CD4-positive, alpha-beta T cell treated with Interleukin-4 for 1 hour (primary cell): ENCODE results near the gene KLHL18.
A peak's percentile ranks its signal among the peaks of the same experiment; 100 is the strongest.
"Not testable (repeated sequence)": the region's sequence is repeated elsewhere in the genome, so short reads cannot be mapped to it uniquely, and the experiment has no call there.

ENCODE experiments used
- DNase-seq, 2 donors: peaks; one replicate each; pipeline ENCODE4 v3.0.0-alpha.2; 2020 to 2022

Gene KLHL18

DNA sequence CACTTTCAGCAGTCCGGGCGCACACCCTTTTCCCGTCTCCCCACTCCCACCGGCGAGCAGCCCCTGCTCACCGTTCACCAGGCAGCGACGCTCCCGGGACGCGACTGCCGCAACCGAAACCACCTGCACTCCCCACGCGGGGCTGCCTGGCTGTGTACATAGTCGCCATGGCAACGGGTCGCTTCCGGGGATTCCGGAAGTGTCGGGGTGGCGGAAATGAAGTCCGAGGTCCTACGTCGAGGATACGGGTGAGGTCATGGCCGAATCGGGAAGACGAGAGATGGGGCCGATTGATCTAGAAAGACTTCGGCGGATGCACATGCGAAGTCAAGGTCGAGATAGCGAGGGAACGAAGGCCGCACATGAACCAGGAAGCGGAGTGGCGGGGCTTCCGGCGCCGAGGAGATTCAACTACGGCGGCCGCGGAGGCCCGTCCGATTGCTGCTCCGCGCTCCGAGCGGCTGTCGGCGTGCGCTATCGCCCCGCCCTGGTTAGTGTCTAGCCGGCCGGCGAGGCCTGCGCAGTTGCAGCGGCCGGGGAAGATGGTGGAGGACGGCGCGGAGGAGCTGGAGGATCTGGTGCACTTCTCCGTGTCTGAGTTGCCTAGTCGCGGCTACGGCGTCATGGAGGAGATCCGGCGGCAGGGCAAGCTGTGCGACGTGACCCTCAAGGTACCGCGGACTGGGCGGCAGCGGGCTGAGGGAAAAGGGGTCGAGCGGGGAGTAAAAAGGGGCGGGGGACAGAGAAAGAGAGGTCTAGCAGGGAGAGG, at the start of gene KLHL18, which contains the start of gene KIF9:
Gene KLHL18, plus strand, starts transcription at position 521 of the 769 bp plus-strand sequence. Its CDS starts 22 bp downstream, at position 543.
Gene KIF9, minus strand, starts transcription at position 376 of the 769 bp plus-strand sequence. CDS start 5,425 bp downstream, outside the sequence.
- DNase-seq, result peak; percentile 97 to 98

DNA sequence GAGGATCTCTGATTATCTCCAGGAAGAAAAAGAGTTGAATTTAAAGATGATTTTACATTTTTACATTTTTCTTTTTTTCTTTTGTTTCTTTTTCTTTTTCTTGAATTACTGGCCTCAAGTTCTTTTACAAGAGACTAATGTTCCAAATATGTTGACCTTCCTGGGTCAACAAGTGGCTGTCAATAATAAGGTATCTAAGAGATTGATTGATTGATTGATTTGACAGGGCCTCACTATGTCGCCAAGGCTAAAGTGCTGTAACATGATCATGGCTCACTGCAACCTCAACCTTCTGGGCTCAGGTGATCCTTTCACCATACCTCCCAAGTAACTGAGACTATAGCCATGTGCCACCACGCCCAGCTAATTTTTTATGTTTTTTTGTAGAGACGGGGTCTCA, 44.7 kb upstream of the KLHL18 start:
- DNase-seq, result no peak

DNA sequence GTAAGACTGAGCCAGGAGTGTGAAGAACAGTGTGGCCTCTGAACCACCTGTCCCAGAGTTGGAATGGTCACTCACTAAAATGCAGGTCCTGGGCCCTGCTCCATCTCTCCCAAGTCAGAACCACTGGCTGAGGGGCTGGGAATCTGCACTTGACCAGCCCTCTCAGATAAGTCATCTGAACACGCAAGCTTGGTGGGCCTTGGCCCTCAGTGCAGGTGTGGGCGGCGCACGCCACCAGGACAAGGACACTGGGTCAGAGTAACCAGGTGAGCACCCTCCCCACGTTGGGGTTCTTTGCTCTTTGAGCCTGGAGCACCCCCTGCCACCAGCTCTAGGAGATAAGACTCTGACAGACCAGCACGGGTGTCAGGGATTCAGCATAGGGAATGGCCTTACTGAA, 42.8 kb upstream of the KLHL18 start:
- DNase-seq, result no peak

DNA sequence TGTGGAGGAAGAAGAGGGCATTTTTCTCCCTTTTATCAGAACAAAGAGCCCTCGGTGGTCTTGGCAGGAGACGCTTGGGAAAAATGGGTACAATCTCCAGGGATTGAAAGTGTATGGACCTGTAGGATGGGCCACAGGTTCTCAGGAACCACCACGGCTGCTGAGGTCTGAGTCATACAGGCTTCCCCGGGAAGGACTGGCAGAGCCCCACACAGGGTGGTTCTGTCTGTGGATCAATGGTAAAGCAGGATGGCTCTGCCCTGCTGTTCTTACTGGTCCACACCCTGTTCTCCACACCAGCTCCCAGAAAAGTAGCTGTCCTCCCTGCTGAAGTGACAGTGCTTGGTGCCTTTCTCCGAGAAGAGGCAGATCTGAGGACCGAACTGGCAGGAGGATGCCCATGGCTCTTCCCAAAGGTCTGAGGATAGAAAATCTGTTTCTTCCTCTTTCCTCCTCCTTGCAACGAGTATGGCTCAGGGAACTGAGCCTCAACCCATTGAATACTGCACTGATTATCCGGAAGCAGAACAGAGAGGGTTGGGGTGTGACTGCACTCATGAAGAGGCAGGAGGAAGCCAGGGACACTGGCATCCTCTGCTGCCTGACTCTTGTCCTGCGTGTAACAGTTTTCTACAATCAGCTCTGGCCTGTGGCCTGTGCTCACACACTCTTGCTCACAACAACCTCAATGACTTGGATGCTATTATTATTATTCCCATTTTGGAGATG, 39.2 kb upstream of the KLHL18 start:
- no peak for DNase-seq

DNA sequence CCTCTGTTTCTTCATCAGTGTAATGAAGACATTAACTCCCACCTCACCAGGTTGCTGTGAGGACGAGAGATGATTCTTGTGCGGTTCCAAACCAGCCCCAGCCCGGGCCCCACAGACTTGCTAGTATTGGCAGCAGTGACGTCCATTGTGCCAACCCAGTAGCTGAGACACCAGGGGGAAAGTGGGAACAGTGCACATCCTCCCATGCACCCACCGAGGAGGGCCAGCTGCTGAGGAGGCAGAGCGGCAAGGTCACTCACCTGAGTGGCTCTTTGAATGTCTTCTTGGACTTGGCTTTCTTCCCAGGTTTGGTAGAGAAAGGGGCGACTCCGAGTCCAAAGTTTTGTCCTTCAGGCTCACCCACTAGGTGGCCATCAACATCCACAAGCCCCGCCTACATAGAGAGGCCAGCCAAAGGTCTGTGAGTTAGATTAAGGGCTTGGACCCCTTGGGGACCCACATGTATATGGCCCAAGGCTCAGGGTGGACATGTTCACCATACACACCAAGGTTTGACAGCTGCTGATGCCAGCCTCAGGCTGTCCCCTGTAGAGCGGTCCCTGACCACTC, 38.1 kb upstream of the KLHL18 start:
- DNase-seq, result no peak

DNA sequence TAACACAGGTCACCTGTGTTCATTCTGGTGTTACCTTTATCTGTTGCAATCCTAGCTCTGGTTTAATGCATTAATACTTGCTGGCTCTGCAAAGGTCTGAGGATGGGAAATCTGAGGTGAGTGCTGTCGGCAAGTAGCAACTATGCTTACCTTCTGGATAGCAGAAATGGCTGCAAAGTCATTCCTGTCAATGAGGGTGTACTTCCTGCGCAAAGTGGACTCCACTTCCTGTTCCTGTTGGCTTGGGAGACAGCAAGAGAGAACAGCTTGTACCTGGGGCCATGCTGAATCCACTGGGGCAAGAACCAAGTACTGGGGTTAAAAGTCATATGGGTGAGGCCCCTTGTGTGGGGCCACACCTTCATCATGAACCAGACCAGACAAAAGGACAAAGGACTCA, 37.5 kb upstream of the KLHL18 start:
- no peak for DNase-seq

DNA sequence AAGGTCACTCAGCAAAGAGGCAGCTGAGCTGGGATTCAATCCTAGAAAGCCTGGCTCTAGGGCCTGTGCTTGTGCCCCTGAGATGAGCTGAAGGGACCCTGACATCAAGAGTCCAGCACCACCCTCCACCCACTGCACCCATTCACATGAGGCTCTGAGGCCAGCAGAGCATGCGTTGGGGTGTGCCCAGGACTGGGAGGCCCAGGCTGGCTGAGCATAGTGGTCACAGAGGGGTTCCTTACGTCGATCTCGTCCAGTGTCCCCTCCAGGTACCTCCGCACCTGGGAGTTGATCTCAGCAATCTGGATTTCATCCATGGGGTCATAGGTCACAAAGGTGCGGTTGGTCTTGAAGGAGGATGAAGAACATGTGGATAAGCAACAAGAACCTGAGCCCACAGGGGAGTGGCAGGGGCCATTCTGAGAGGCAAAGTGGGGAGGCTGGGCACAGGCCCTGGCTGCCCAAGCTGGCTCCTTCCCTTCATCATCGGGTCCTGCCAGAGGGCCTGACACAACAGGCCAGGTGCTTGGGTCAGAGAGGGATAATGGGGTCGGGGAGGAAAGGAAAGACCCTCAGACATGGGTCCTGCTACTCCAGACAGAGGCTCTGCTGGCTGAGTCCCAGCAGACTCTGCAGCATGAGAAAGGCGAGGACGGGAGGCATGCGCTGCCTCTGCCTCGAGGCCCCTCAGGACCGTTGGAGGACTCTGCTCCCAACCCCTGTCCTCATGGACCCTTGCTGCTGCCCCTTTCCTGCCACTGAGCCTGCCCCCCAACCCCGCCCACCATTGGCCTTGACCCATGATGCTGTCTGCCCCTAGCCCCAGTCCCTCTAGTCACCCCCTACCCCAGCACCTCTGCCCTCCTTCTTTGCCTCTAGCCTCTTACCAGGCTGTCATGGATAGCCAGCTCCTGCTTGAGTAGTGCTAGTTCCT, 35.3 kb upstream of the KLHL18 start:
- DNase-seq, result no peak

DNA sequence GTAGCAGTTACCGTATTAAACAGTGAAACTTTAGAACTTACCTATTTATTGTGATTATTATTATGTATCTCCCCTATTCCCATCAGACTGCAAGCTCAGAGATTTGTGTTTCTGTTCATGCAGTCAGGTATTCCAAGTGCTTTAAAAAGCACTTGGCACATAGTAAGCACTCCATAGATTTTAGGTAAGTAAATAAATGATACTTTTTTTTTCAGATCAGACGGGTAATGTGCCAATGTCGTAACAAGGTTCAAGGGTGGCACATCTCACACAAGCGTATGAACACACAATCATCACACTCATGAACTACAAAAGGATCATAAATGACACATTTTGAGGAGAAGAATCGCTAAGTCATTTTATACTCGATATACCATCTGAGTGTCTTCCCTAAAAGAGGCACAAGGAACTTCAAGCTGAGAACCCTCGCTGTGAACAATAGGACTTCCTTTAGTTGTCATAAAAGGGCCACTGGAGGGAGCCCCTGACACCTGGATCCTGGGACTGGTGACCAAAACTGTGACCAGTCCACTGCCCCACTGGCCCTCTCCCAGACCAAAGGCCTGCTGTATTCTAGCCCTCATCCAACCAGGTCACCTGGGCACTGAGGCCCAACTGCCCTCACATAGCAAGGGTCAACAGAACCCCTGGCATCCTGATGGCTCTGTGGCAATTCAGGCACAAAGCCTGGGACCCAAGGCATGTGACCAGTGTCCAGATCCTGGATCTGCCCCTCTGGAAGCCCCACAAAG, 32.3 kb upstream of the KLHL18 start:
- DNase-seq, result peak; percentile 4 to 16

DNA sequence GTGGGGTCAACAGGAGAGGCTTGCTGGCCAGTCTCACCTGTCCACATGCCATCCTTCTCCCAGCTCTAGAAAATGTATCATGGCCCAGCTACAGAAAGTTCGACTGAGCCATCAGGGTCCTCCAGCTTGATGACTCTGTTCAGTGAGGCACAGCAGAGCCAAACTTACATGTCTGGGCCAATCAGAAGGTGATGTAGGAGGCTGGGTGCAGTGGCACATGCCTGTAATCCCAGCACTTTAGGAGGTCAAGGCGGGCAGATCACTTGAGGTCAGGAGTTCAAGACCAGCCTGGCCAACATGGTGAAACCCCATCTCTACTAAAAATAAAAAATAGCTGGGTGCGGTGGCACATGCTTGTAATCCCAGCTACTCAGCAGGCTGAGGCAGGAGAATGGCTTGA, 31.7 kb upstream of the KLHL18 start:
- not testable (repeated sequence) for DNase-seq

DNA sequence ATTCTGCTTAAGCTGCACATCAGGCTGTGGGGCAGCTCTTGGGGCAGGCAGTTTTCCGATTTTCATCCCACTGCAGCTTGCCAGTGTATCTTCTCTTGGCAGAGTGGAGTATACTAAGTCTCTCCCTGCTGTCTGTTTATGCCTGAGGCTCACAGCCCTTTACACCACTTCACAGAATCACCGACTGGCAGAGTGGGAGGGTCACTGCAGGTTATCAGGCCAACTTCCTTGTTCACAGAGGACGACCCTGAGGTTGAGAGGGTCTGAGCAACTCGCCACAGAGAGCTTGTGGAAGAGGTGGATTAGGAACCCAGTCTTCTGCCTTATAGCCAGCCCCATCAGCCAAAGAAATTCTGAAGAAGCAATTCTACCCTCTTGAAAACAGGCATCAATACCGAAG, 31.1 kb upstream of the KLHL18 start:
- no peak for DNase-seq

DNA sequence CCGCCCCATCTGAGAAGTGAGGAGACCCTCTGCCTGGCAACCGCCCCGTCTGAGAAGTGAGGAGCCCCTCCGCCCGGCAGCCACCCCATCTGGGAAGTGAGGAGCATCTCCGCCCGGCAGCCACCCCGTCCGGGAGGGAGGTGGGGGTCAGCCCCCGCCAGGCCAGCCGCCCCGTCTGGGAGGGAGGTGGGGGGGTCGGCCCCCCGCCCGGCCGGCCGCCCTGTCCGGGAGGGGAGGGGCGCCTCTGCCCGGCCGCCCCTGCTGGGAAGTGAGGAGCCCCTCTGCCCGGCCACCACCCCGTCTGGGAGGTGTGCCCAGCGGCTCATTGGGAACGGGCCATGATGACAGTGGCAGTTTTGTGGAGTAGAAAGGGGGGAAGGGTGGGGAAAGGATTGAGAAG, 26.4 kb upstream of the KLHL18 start:
- DNase-seq, result not testable (repeated sequence)

DNA sequence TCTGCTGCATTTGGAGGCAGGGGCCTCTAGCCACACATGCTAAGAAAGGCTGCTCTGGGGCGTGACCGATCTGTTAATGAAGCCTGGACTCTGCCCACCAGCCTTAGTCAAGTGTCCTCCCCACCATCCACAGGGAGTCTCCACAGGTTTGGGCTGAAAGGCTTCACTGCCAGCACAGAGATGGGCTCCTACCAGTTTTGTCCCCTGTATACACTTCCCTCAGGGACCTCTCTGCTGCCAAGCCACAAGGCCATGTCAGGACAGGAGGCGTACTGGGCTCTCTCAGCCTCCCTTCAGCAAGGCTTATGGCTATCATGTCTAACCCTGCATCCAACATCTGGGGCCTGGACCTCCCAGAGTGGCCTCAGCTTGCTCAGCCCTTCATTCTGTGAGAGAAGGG, 23.6 kb upstream of the KLHL18 start:
- no peak for DNase-seq

DNA sequence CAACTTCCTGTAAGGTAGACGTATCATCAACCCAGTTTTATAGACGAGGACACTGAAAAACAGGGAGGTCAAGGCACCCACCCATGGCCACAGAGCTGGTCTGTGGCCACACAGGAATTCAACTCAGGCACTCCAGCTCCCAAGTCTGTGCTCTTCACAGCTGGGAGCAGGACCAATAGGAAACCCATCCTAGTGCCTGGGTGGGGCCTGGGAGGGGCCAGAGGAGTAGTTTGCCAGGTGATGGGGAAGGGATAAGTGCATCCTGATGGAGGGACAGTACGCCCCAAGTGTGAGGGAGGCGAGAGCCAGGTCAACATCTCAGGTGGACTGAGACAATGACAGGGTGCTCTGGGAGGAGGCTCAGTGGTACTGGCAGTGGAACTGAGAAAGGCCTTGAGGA, 22.1 kb upstream of the KLHL18 start:
- DNase-seq, result no peak

DNA sequence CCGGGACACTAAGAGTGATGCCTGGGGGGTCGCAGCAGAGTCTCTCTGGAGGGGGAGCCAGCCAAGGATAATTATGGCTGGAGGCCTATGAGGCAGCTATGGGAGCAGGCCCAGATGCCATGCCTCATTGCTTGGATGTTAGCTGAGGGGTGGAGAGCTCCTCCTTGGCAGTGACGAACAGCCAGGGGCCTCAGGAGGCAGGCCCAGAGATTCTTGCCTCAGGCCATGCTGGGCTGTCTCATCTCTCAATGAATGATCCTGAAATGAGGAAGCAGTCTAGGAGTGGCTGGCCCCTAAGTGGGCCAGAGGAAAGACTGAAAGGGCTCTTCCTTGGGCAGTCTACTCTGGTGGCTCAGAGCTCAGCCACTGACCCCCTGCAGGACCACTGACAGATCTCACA, 21.4 kb upstream of the KLHL18 start:
- DNase-seq, result no peak

DNA sequence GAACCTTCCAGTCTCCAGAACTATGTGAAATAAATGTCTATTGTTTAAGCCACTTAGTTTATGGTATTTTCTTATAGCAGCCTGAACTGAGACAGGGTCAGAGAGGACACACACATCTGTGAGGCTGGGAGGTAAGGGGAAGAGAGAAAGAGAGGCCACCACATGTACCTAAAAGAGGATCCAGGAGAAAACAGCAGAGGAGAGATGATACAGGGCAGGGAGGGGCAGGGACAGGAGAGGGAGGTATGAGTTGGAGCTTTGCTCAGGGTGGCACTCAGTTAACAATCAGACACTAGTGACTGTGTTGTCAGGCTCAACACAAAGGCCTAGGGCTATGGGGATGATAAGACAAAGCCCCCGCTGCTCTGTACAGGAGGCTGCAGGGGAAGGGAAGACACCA, 17.7 kb upstream of the KLHL18 start:
- DNase-seq, result no peak

DNA sequence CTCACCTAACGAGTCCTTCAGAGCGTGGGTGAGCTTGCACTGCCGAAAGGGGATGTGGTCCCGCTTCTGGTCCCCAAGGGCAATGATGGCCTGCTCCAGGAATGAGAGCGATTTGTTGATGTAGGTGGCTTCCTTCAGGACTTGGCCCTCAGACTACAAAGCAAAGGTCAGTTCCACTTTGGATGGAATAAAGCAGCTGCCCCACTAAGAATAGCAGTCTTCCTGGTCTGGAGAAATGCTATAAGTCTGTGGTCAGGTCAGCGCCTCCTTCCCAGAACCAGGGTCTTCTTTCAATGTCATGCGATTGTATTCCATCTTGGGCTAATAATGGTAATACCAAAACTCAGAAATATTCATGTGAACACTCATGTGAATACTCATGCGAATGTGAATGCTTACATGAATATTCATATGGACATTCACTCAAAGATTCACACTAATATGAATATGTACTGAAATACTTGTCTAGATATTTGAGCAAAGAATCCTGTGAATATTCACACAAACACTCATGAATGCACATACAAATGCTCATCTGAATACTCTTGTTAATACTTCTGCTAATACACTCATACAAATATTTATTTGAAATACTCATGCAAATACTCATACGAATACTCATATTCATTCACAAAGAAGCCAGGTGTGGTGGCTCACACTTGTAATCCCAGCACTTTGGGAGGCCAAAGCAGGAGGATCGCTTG, 16.9 kb upstream of the KLHL18 start:
- no peak for DNase-seq

DNA sequence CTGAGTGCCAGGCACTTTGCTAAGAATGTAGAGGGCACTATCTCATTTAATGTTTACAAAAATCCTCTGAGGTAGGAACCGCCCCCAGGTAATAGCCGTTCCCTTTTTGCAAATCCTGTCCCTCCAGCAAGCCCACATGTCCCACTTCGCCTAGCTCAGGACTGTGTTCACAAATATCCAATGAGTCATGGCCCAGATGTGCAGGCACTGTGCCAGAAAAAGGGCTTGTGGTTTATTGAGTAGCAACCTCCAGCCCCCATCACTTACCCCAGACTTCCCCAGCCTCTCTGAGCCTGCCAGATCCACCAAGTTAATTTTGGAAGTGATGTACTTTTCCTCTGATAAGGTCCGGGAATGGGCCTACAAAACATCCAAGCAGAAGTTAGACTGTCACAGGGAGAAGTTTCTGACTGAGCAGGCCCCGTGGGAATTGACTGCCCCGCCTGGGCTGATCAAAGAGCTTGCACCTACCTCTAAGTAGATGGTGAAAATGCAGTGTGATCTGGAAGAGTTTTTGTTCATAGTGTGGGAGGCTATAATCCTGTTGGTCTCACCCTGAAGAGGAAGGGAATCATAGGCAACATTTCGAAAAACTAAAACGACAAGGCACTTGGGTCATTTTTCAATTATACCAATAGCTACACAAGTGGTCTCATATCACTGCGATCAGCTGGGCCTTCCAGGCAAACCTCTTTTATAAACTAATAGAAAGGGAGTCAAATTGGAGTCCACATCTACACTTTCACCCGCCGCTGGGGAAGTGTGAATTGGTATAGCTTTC, 15.8 kb upstream of the KLHL18 start:
- peak in 1 of 2 donors; percentile 31 for DNase-seq

DNA sequence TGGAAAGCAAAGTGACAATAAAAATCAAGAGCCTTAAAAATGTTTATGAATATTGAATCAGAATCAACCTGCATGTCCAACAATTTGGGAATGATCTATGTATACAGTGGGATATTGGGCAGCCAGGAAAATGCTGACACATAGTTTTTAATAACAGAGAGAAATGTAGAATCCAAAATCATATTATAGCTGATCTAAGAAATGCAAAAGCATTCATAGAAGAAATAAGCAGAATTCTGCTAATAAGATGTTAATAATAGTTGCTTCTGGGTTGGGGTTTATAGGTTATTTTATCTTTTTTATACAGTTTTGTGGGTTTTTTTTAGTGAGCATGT, 15.3 kb upstream of the KLHL18 start:
- no peak for DNase-seq

DNA sequence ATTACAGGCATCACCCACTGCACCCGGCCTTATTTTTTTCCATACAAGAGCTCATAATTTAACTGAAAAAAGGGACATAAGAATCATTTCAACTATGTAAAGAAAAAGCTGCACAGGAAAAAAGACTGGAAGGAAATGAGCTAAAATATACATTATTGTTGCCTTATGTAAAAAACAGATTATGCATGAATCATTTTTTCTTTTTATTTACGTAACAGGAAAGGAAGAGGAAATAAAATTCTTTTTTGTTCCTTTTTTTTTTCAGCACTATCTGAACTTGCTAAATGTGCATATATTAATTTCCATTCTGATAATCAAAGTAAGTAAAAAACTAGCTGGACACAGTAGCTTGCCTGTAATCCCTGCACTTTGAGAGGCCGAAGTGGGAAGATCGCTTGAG, 12.2 kb upstream of the KLHL18 start:
- DNase-seq, result no peak

DNA sequence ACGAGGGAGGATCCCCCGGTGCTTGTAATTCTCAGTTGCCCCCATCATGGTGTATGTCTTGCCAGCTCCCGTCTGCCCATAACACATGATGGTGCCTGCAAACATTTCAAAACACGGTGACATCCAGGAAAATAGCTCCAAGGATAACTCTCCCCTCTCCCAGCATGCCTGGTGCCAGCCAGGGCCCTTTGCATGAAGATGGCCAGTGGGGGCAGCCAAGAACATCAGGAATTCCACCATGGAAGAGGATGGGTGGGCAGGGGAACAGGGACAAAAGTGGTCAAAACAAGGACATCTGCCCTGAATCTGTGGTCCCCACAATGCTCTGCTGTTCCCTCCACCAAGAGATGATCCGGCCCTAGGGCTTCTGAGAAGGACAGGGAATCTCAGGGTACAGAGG, 9.2 kb upstream of the KLHL18 start:
- no peak for DNase-seq

DNA sequence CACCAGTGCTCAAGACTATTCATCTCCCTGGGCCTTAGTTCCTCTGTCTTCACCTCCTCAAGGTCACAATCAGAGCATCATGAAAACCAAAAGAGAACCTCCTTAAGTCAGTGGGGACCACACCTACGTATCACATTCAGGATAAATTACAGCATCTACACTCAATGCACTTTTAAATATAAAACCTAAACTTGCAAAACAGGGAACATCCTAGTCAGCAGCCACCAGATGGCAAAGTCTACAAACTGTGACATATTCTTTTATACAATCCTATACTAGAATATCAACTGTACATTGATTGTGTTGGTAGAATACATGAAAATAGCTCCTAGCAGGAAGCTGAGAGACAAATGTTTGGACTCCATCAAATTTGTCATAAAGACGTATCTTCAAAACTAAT, 8.1 kb upstream of the KLHL18 start:
- DNase-seq, result no peak
